ENCODE results near the gene PRM1. TPM values are rescaled to one million over a fixed set of nuclear protein-coding genes. Genes with fewer than 3 reads are reported as not detected.
"Not testable (repeated sequence)": the region's sequence is repeated elsewhere in the genome, so short reads cannot be mapped to it uniquely, and the experiment has no call there.

The PRM1 gene
- total RNA-seq, 1 donor from 2014 or later: not detected

DNA sequence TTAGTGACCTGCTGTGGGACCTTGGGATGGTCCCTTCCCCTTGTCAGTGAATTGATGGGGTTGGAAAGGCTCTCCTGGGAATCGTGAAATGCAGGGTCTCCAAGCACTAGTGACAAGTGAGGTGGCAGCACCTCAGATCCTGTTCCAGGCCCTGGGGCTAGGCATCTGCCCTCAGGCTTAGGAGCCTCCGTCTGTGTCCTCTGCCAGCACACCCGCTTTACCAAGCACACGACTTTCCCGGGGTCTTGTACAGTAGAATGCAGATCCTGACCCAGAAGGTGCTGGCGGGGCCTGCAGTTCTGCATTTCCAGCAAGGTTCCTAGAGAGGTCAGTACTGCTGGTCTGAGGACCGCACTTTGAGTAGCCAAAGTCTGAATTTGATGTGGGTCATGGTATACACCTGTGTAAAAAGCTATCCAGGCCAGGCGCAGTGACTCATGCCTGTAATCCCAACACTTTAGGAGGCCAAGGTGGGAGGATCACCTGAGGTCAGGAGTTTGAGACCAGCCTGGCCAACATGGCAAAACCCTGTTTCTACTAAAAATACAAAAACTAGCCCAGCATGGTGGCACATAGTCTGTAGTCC is 33.3 kb upstream of the PRM1 start:
- no peak for DNase-seq (ENCODE audit: low spot score)

- DNase-seq (ENCODE audit: low spot score): no peak
Measured at GRCh38 chr16:11313493-11314308, 32.6 kb upstream of the PRM1 start.

DNA sequence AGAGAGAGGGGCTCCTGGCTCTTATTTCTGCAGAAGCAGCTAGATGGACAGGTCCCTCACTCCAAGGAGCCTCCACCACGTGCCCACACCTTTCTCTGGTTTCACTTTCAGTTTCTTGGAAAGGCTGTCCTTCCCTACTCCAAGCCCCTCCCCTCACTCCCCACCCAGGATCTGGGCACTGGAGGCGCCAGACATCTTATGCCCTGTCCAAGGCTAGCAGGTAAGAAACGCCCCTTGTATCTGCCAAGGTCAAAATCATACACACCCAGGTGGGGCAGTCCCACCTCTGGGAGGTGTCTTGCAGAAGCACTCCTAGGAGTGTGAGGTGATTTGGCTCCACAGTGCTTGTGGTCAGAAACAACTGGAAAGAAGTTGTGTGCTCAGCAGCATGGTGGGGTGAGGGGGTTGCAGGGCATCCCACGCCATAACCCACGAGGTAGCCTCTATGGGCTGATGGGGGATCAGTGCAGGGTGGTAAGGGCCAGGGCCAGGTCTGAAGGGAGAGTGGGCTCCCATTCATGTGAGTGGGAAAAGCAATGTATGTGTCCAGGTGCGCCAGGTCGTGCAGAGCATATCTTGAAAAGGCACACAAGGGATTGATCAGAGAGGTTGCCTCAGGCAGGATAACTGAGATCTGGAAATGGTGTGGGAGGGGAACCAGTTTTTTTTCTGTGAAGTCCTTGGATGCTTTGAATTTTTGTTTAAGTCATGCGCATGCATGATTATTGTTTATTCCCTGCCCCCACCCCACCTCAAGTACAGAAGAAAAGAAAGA is 31.8 kb upstream of the PRM1 start:
- DNase-seq (ENCODE audit: low spot score): no peak

GRCh38 chr16:11310997-11311561 is 29.9 kb upstream of the PRM1 start:
- DNase-seq (ENCODE audit: low spot score): no peak

GRCh38 chr16:11310634-11310977 is 29.5 kb upstream of the PRM1 start:
- DNase-seq (ENCODE audit: low spot score): no peak

GRCh38 chr16:11309895-11310633 is 28.9 kb upstream of the PRM1 start:
- DNase-seq (ENCODE audit: low spot score): no peak

DNA sequence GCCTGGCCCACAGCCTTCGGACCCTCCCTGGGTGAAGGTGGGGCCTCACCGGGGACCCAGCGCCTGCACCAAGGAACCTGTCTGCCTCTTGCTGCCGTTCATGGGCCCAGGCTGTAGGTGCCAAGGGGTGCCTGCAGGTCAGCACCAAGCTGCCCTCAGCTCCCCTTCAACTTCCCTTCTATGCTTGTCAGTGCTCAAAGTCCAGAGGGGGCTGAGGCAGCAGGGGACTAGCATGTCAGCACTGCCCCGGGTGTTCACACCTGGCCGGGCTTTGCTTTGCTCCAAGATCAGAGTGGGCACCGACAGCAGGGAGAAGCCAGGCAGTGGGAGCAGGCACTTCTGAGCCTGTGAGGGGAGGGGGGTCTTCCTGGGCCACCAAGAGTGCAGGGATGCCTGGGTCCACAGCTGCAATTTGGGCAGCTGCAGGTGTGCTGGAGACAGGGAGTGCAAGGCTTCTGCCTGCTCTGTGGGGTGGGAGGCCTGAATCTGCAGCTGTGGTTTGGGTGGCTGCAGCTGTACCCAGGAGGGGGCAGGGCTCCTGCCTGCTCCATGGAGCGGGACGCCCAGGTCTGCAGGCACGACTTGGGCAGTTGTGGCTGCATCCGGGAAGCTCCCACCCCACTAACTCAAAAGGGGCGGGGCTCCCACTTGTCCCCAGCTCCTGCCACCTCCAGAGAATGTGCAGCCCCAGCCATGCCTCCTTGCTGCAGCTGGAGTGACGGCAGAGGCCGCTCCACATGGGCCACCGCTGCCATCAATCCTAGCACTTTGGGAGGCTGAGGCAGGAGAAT is 27.6 kb upstream of the PRM1 start:
- DNase-seq (ENCODE audit: low spot score): no peak

GRCh38 chr16:11307639-11308492 is 26.7 kb upstream of the PRM1 start:
- no peak for DNase-seq (ENCODE audit: low spot score)

GRCh38 chr16:11306997-11307638 is 26.0 kb upstream of the PRM1 start:
- no peak for DNase-seq (ENCODE audit: low spot score)

DNA sequence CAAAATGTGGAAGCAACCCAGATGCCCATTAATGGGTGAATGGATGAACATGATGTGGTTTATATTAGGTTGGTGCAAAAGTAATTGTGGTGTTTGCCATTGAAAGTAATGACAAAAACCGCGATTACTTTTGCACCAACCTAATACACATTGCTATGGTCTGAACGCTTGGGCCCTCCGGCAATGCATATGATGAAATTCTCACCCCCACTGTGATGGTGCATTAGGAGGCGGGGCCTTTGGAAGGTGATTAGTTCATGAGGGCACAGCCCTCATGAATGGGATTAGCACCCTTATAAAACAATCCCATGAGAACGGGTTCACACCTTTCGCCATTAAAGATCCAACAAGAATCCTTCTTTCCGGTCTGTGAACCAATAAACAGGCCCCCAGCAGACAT is 25.3 kb upstream of the PRM1 start:
- no peak for DNase-seq (ENCODE audit: low spot score)

DNA sequence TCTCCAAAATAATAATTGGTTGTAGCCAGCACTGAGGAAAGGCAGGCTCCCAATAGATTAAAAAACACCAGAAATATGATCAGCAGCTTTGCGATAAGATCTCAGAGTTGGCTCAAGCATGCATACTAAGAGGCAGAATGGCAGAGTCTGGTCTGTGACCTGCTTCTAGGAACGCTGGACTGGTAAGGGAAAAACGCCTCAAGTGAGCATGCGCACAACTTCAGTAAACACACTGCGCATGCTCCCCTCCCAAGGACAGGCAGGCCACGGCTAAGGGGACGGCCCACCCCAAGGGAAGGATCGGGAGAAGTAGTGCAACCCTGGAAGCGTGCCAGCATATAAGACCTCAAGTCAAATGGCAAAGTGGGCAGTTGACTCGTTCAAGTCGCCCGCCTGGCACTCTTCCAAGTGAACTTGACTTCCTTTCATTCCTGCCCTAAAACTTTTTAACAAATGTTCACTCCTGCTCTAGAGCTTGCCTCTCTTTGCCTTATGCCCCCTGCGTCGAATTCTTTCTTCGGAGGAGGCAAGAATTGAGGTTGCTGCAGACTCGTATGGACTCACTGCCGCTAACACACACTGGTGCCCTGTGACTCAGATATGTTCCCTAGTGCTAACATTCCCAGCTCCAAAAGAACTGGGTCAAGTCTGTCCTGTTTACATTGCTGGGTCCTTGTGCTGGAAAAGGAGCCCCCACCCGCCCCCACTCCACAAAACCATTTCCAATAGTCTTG is 22.4 kb upstream of the PRM1 start:
- peak; percentile 64 for DNase-seq (ENCODE audit: low spot score)

DNA sequence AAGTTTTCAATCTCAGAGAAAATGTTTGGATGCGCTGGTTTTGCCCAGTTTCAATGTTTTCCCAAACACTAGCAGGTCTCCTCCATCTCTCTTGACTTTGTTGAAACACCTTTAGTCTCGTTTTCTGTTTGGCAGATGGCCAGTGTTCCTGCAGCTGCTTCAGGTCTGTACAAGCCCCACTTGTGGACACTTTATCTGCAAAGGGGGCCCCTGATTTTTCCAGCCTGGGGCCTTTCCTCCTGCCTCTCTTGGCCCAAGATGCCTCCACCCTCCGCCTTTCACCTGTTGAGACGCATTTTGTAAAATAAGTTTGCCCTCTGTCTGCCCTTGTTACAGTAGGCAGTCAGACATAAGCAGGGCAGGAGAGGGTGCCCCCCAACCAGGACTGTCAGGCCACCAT is 21.8 kb upstream of the PRM1 start:
- peak; percentile 84 for DNase-seq (ENCODE audit: low spot score)

DNA sequence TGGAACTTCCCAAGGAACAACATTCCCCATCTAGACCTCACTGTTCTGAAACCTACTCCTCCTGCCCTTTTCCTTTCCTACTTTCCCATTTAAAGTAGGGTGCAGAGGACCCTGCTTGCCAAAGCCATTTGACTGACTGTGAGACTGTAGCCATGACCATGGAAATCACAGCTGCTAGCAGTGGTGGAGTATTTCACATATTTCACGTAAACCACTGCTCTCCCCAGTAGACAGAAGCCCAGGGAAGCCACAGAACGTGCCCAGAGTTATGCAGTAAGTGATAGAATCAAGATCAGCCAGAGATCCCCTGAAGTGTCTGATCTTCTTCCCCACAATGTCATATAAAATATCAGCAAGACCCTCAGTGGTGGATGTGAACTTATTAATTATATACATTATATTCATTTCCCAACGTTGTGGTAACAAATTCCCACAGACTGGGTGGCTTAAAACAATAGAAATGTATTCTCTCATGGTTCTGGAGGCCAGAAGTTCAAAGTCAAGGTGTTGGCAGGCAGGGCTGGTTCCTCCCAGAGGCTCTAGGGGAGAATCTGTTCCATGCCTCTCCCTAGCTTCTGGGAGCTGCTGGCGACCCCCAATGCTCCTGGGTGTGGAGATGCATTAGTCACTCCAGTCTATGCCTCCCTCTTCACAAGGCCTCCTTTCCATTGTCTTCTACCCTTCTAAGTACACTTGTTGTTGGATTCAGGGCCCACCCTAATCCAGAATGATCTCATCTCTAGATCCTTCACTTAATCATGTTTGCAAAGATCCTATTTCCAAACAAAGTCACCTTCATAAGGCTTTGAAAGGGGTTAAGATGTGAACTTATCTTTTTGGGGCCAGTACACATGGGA is 20.7 kb upstream of the PRM1 start:
- DNase-seq (ENCODE audit: low spot score): no peak

DNA sequence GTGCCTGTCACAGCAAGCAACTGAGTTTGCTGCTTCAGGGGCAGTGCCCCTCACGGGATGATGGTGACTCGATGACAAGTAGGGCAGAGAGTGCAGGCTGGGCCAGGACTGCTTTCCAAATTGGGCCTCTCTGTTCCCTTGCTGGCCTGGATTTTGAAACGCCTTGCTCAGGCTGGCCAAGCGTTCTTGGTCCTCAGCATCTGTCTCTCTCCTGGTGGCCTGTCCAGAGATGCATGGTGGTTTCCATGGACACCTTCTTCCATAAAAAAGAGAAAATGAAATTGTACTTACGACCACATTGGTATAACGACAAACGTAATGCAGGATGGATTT is 19.4 kb upstream of the PRM1 start:
- no peak for DNase-seq (ENCODE audit: low spot score)

DNA sequence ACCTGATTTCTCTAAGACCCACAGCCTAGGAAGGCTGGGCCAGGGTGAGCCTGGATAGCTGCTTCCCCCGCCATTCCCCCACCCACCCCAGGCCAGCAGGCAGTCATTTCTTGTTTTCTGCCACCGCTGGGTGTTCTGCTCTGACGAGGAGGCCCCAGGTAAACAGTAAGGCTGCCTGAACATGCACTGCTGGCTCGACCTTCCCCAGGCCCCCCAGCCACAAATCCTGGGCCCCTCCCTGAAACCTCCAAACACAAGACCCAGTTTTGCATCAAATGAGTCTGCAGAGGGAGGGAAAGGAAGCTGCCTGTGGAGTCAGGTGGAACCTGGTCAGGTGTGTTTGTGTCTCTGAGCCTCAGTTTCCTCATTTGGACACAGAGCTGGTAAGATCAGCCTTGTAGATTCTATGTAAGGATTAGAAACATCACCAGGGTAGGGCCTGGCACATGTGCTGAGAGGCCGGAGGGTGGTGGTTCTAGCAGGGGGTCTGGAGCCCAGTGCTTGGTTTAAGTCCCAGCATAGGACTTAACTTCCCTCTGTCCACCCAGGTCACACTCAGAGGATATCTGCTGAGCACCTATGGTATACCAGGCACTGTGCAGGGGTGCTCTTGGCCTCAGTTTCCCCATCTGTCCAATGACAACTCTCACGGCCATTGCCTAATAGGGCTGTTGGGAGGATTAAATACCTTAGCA is 18.9 kb upstream of the PRM1 start:
- no peak for DNase-seq (ENCODE audit: low spot score)

- not testable (repeated sequence) for DNase-seq (ENCODE audit: low spot score)
Measured at GRCh38 chr16:11298950-11299547, 17.9 kb upstream of the PRM1 start.

All from ureter (tissue), 1 donor.